GM12873 (cell line): ENCODE results near the gene PADI6.

Source experiments
- CTCF ChIP-seq: IDR thresholded peaks from 2 replicates; pipeline ENCODE4 v1.5.1; 2012; ENCODE audit warnings: low read depth, mild to moderate bottlenecking, moderate library complexity, low read length, control low read depth; ENCODE audit not compliant: insufficient read depth; ENCODE audit errors: missing control alignments

The PADI6 gene

GRCh38 chr1:17442841-17443240 lies 70.8 kb downstream of the PADI6 start:
- TF ChIP-seq CTCF: no peak

GRCh38 chr1:17447501-17447992 lies 75.6 kb downstream of the PADI6 start:
- TF ChIP-seq CTCF: no peak
